ENCODE measurements around the gene TMEM244.
"Not testable (repeated sequence)": the region's sequence is repeated elsewhere in the genome, so short reads cannot be mapped to it uniquely, and the experiment has no call there.

The TMEM244 gene

GRCh38 chr6:129839562-129839961, 21.6 kb downstream of the TMEM244 start:
- not testable (repeated sequence) for H3K36me3 ChIP-seq (ENCODE audit: control insufficient read depth, insufficient read depth, low read length); H3K27ac ChIP-seq (ENCODE audit: low read depth, low read length); H3K4me3 ChIP-seq (ENCODE audit: low read length); H3K4me1 ChIP-seq (ENCODE audit: control insufficient read depth, insufficient read depth, low read length); H3K27me3 ChIP-seq (ENCODE audit: control insufficient read depth, insufficient read depth, low read length); H3K9ac ChIP-seq (ENCODE audit: low read length)

- Histone ChIP-seq H3K27ac (ENCODE audit: low read depth, low read length) (no peak overlapping the region), H3K36me3 (ENCODE audit: control insufficient read depth, insufficient read depth, low read length) (no peaks in the 10 kb centered on the region), H3K9ac (ENCODE audit: low read length) (no peak overlapping the region), H3K4me1 (ENCODE audit: control insufficient read depth, insufficient read depth, low read length) (no peaks in the 10 kb centered on the region), H3K4me3 (ENCODE audit: low read length) (no peak overlapping the region), H3K27me3 (ENCODE audit: control insufficient read depth, insufficient read depth, low read length) (no peaks in the 10 kb centered on the region)
These were observed 25.4 kb downstream of the TMEM244 start for GRCh38 chr6:129835691-129836090.

DNA sequence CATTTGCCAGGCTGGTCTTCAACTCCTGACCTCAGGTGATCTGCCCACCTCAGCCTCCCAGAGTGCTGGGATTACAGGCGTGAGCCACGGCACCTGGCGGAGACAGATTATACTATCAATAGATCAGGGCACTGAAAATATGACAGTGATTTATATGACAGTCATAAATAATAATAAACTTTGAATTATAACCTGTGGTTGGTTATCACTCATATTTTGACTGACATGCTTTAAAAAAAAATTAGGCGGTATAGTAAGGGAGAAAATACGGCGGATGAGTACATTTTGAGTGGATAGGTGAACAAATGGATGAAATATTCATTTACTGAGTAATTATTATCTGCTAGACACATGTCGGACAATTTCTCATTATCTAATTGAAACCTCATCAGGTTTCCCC, 28.8 kb downstream of the TMEM244 start:
- Histone ChIP-seq H3K4me1 (ENCODE audit: control insufficient read depth, insufficient read depth, low read length) (no peaks in the 10 kb centered on the region), H3K27ac (ENCODE audit: low read depth, low read length) (no peak overlapping the region), H3K27me3 (ENCODE audit: control insufficient read depth, insufficient read depth, low read length) (no peaks in the 10 kb centered on the region), H3K4me3 (ENCODE audit: low read length) (no peak overlapping the region), H3K9ac (ENCODE audit: low read length) (no peak overlapping the region), H3K36me3 (ENCODE audit: control insufficient read depth, insufficient read depth, low read length) (no peaks in the 10 kb centered on the region)

DNA sequence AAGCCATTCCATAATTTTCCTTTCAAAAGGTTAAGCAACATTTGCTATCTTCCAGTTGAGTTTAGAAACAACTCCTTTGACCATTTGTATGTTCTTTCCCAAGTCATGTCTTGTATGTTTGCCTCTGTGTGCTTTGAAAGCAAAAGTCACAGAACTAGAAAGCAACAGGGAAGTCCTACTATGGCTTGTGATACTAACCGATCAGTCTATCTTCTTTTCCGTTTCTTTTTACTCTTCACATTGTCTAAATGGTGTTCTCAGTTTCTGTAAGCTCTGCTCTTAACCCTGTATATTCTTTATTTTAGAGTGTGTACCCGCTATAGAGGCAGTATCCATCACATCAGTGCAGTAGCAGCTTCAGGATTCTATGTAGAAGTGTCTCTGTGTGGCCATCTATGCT, 32.9 kb downstream of the TMEM244 start:
- no peaks in the 10 kb centered on the region for H3K4me1 ChIP-seq (ENCODE audit: control insufficient read depth, insufficient read depth, low read length)
- H3K36me3 ChIP-seq (ENCODE audit: control insufficient read depth, insufficient read depth, low read length): no peaks in the 10 kb centered on the region
- H3K4me3 ChIP-seq (ENCODE audit: low read length): no peak overlapping the region
- H3K9ac ChIP-seq (ENCODE audit: low read length): no peak overlapping the region
- no peaks in the 10 kb centered on the region for H3K27me3 ChIP-seq (ENCODE audit: control insufficient read depth, insufficient read depth, low read length)
- no peak overlapping the region for H3K27ac ChIP-seq (ENCODE audit: low read depth, low read length)

- Histone ChIP-seq H3K27me3 (ENCODE audit: control insufficient read depth, insufficient read depth, low read length) (no peaks in the 10 kb centered on the region), H3K4me3 (ENCODE audit: low read length) (no peak overlapping the region), H3K27ac (ENCODE audit: low read depth, low read length) (no peak overlapping the region), H3K4me1 (ENCODE audit: control insufficient read depth, insufficient read depth, low read length) (no peaks in the 10 kb centered on the region), H3K9ac (ENCODE audit: low read length) (no peak overlapping the region), H3K36me3 (ENCODE audit: control insufficient read depth, insufficient read depth, low read length) (no peaks in the 10 kb centered on the region)
These were observed 42.9 kb downstream of the TMEM244 start for GRCh38 chr6:129818251-129818650.

DNA sequence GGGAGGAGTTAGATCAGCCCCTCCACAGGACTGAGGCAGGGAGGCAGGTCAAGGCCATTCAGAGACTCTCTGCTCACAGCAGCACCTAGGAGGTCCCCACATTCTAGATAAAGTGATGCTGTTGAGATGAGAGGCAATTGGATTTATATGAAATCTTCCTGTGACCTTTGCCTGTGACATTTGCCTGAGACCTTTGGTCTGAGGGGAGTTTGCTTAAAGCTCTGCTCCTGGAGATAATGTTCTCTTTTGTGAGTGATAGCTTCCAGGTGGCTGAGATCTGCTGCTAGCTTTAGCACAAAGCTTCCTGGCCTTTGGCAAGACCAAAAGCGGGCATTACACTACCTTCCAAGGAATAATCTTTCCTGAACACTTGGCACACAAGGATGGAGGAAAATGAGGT, 43.3 kb downstream of the TMEM244 start:
- no peak overlapping the region for H3K4me3 ChIP-seq (ENCODE audit: low read length)
- no peak overlapping the region for H3K27ac ChIP-seq (ENCODE audit: low read depth, low read length)
- H3K36me3 ChIP-seq (ENCODE audit: control insufficient read depth, insufficient read depth, low read length): no peaks in the 10 kb centered on the region
- no peak overlapping the region for H3K9ac ChIP-seq (ENCODE audit: low read length)
- H3K27me3 ChIP-seq (ENCODE audit: control insufficient read depth, insufficient read depth, low read length): no peaks in the 10 kb centered on the region
- no peaks in the 10 kb centered on the region for H3K4me1 ChIP-seq (ENCODE audit: control insufficient read depth, insufficient read depth, low read length)

GRCh38 chr6:129817332-129817731, 43.8 kb downstream of the TMEM244 start:
- H3K9ac ChIP-seq (ENCODE audit: low read length): no peak overlapping the region
- H3K36me3 ChIP-seq (ENCODE audit: control insufficient read depth, insufficient read depth, low read length): no peaks in the 10 kb centered on the region
- H3K27ac ChIP-seq (ENCODE audit: low read depth, low read length): no peak overlapping the region
- no peaks in the 10 kb centered on the region for H3K27me3 ChIP-seq (ENCODE audit: control insufficient read depth, insufficient read depth, low read length)
- no peaks in the 10 kb centered on the region for H3K4me1 ChIP-seq (ENCODE audit: control insufficient read depth, insufficient read depth, low read length)
- no peak overlapping the region for H3K4me3 ChIP-seq (ENCODE audit: low read length)

DNA sequence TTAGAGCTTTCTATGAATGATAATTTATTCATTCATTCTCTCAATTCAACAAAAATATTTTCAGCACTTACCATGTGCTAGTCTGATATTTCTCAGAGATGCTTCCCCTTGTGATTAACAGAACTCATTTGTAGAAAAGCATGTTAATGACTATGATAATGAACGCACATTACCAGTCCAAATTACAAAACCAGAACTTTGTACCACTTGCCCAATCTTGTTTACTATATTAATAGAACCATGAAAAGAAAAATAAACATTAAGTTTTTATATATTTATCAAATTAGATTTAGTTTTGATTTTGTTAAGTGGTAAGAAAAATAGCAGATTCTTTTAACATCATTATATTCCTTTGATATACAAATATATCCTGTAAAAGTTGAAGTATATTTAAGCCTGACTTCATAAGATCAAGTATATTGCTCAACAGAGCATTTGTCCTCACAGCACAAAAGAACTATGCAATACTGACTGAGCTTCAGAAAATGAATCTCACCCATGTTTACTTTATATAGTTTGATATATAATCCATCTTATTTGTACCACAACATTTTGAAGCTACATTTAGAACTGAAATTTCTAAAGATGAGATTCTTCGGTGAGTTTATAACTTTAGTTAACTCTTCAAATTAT, 48.9 kb downstream of the TMEM244 start:
- Histone ChIP-seq H3K9ac (ENCODE audit: low read length) (no peak overlapping the region), H3K27ac (ENCODE audit: low read depth, low read length) (no peak overlapping the region), H3K36me3 (ENCODE audit: control insufficient read depth, insufficient read depth, low read length) (no peaks in the 10 kb centered on the region), H3K27me3 (ENCODE audit: control insufficient read depth, insufficient read depth, low read length) (no peaks in the 10 kb centered on the region), H3K4me3 (ENCODE audit: low read length) (no peak overlapping the region), H3K4me1 (ENCODE audit: control insufficient read depth, insufficient read depth, low read length) (no peaks in the 10 kb centered on the region)

- H3K36me3 ChIP-seq (ENCODE audit: control insufficient read depth, insufficient read depth, low read length); H3K4me1 ChIP-seq (ENCODE audit: control insufficient read depth, insufficient read depth, low read length); H3K27ac ChIP-seq (ENCODE audit: low read depth, low read length); H3K9ac ChIP-seq (ENCODE audit: low read length); H3K4me3 ChIP-seq (ENCODE audit: low read length); H3K27me3 ChIP-seq (ENCODE audit: control insufficient read depth, insufficient read depth, low read length): not testable (repeated sequence)
These were observed 54.0 kb downstream of the TMEM244 start for GRCh38 chr6:129807141-129807540.

DNA sequence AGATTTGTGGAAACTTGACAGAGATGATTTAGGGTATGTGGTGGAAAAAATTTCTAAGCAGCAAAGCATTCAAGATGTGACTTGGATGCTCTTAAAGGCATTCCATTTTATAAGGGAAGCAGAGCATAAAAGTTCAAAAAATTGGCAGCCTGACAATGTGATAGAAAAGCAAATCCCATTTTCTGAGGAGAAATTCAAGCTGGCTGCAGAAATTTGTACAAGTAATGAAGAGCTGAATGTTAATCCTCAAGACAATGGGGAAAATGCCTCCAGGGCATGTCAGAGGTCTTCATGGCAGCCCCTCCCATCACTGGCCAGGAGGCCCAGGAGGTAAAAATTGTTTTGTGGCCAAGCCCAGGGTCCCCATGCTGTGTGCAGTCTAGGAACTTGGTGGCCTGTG, 58.2 kb downstream of the TMEM244 start:
- not testable (repeated sequence) for H3K4me1 ChIP-seq (ENCODE audit: control insufficient read depth, insufficient read depth, low read length); H3K9ac ChIP-seq (ENCODE audit: low read length); H3K36me3 ChIP-seq (ENCODE audit: control insufficient read depth, insufficient read depth, low read length); H3K4me3 ChIP-seq (ENCODE audit: low read length); H3K27me3 ChIP-seq (ENCODE audit: control insufficient read depth, insufficient read depth, low read length); H3K27ac ChIP-seq (ENCODE audit: low read depth, low read length)

- H3K9ac ChIP-seq (ENCODE audit: low read length): no peak overlapping the region
- H3K27me3 ChIP-seq (ENCODE audit: control insufficient read depth, insufficient read depth, low read length): no peaks in the 10 kb centered on the region
- H3K36me3 ChIP-seq (ENCODE audit: control insufficient read depth, insufficient read depth, low read length): no peaks in the 10 kb centered on the region
- no peaks in the 10 kb centered on the region for H3K4me1 ChIP-seq (ENCODE audit: control insufficient read depth, insufficient read depth, low read length)
- no peak overlapping the region for H3K4me3 ChIP-seq (ENCODE audit: low read length)
- no peak overlapping the region for H3K27ac ChIP-seq (ENCODE audit: low read depth, low read length)
These were observed 59.2 kb downstream of the TMEM244 start for GRCh38 chr6:129801909-129802308.

DNA sequence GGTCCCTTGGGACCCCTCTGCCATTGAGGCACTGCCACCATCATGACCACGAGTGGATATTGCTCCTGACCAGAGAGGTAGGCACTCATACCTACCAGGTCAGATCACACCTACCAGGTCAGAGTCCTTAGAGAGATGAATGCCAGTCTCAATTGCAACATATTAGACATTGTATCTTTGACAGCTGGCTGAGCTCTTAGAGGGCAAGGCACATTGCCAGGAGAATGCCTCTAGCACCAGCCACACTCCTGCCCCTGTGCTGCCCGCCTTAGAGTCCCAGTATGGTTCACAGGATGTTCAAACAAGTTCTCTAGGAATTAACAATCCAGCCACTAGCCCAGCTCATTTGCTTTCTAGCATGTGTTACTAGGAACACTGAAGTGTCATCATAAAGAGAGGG, 65.9 kb downstream of the TMEM244 start:
- no peak overlapping the region for H3K27ac ChIP-seq (ENCODE audit: low read depth, low read length)
- no peaks in the 10 kb centered on the region for H3K27me3 ChIP-seq (ENCODE audit: control insufficient read depth, insufficient read depth, low read length)
- H3K4me1 ChIP-seq (ENCODE audit: control insufficient read depth, insufficient read depth, low read length): no peaks in the 10 kb centered on the region
- H3K4me3 ChIP-seq (ENCODE audit: low read length): no peak overlapping the region
- no peak overlapping the region for H3K9ac ChIP-seq (ENCODE audit: low read length)
- H3K36me3 ChIP-seq (ENCODE audit: control insufficient read depth, insufficient read depth, low read length): no peaks in the 10 kb centered on the region

- no peak overlapping the region for H3K27ac ChIP-seq (ENCODE audit: low read depth, low read length)
- H3K4me1 ChIP-seq (ENCODE audit: control insufficient read depth, insufficient read depth, low read length): no peaks in the 10 kb centered on the region
- H3K4me3 ChIP-seq (ENCODE audit: low read length): no peak overlapping the region
- no peaks in the 10 kb centered on the region for H3K36me3 ChIP-seq (ENCODE audit: control insufficient read depth, insufficient read depth, low read length)
- no peaks in the 10 kb centered on the region for H3K27me3 ChIP-seq (ENCODE audit: control insufficient read depth, insufficient read depth, low read length)
- no peak overlapping the region for H3K9ac ChIP-seq (ENCODE audit: low read length)
These were observed 67.7 kb downstream of the TMEM244 start for GRCh38 chr6:129793447-129793846.

Data from rectal smooth muscle tissue (tissue), 1 donor.